GM18870 (cell line): Measurements from ENCODE around the gene MRPL20.
A peak's percentile ranks its signal among the peaks of the same experiment; 100 is the strongest.
"Not testable (repeated sequence)": the region's sequence is repeated elsewhere in the genome, so short reads cannot be mapped to it uniquely, and the experiment has no call there.

Source experiments
- ATAC-seq: cut with Tn5 transposase; IDR thresholded peaks from one replicate; pipeline ENCODE4 v1.9.1; 2021; ENCODE audit warnings: moderate library complexity; ENCODE audit not compliant: unreplicated experiment

Gene MRPL20

DNA sequence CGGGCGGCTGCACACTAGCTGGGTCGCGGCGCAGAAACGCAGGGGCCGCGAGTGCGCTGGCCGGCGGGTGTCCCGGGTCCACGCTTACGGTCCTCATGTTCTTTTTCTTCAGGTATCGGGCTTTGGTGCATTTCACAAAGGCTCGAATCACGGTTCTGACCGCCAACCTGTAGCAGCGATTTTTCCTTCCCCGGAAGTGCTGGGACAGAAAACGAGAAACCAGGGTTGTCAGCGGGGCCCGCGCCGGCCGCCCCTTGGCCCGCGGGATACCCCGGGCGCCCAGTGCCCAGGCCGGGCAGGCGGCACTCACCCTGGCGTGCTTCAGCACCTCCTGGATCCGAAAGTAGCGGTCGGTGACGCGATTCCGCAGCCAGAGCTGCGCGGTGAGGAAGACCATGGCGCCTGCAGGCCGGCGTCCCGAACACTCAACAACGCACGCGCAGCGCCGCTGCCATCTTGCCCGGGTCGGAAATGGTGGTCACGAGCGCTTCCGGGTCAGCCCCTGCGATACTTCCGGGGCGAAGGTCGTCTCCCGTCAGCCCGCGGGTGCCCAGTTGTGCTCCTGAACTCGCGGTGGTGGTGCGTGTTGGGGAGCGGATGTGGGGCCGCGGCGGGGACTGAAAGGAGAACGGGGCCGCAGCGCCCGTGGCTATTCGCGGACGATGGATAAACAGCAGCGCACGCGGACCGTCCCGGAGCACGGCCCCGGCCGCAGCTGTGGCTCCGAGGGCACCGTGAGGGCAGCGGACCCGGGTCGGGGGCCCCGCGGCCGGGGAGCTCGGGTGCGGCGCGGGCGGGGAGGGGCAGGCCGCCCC lies at the start of gene MRPL20:
MRPL20 (minus strand) TSS at position 473 of the 815 bp plus-strand sequence; CDS start at position 397, 76 bp downstream.
- peak; percentile 70 for ATAC-seq

DNA sequence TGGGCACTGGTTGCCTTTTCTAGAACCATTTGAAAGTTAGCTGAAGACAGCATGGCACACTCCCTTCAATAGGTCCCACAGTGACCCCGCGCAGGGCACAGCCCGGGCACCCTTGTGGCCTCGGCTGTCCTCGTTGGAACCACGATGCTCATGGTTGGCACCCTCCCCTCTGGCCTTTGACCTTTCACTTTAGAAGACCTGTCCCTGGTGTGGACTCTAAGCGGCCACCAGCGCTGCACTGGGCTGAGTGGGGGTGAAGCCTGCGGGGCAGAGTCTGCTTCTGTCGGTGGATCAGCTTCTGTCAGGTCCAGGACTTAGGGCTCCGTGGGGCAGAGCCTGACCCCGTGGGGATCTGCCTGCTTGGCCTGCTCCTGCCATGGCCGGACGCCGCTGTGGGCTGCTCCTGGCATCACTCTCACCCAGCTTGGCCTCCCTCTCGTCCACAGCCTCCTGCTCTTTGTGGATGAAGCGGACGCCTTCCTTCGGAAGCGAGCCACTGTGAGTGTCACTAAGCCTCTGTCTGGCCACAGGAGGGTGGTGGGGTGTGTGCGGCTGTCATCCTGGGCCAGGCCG lies 49.7 kb upstream of the MRPL20 start:
- ATAC-seq, result not testable (repeated sequence)

DNA sequence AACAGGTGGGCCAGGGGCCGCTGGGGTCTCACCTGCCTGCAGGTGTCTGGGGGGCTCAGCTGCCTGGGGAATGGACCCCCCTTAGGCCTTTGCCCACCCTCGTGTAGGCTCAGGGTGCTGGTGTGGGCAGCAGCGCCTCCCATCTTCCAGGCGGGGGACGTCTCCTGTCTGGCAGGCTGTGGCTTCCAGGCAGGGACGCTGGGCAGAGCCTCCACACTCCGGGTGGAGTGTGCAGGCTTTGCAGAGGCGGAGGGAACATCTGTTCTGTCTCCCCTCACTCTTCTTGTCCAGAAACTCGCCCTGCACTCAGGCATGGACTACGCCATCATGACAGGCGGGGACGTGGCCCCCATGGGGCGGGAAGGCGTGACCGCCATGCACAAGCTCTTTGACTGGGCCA lies 48.8 kb upstream of the MRPL20 start:
- not testable (repeated sequence) for ATAC-seq

DNA sequence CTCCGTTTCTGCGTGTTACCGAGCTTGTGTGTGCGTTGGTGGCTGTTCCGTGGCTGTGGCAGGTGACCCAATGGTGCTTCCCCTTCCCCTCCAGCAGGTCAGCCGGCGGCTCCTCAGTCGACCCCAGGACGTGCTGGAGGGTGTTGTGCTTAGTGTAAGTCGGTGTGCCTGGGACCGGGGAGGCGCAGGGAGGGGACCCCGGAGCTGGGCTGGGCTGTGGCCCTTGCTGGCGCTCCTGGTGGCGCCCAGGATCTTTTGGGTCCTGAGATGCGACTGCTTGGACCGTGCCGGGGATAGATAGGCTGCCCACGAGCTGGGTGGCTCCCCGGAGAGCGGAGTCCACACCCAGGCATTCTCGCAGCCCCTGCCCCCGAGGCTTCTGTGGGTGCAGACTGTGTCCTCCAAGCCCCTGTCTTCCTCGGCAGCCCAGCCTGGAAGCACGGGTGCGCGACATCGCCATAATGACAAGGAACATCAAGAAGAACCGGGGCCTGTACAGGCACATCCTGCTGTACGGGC lies 48.3 kb upstream of the MRPL20 start:
- ATAC-seq, result no peak

DNA sequence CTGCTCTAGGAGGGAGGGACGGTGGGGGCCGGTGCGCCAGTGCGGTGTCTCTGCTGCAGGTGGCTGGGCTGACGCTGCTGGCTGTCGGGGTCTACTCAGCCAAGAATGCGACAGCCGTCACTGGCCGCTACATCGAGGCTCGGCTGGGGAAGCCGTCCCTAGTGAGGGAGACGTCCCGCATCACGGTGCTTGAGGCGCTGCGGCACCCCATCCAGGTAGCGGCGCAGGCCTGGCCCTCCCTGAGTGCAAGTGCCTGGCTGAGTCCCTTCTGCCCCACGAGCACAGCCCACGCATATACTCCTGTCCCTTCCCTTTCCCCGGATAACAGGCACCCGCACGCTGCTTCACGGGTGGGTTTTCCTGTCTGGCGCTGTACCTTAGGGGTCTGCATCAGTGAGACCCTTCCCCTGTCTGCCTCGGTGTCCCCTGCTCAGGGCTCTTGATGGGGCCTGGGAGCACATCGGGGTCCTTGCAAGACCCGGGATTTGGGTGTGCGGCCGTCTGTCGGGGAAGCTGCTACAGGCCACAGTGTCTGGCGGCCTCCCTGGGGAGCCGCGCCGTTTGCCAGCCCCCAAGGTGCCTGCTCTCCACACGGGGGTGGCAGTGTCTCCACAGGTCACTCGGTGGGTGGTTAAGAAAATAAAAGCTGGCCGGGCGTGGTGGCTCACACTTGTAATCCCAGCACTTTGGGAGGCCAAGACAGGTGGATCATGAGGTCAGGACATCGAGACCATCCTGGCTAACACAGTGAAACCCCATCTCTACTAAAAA lies 47.4 kb upstream of the MRPL20 start:
- not testable (repeated sequence) for ATAC-seq

DNA sequence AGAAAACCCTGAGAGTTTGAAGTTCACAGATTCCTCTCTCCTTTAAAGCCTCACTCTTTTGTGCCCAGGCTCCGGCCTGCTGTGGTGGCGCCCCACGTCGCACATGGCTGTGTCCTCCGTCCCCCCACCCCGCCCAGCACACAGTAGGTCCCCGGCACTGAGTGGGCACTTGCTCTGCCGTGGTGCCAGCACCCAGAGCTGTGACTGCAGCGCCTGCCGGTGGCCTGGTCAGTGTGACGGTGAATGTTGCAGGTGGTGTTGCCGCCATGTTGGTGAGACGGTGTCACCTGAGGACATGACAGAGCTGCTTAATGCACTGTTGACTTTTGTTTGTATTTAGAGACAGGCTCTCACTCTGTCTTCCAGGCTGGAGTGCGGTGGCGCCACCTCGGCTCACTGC lies 45.8 kb upstream of the MRPL20 start:
- ATAC-seq, result no peak

DNA sequence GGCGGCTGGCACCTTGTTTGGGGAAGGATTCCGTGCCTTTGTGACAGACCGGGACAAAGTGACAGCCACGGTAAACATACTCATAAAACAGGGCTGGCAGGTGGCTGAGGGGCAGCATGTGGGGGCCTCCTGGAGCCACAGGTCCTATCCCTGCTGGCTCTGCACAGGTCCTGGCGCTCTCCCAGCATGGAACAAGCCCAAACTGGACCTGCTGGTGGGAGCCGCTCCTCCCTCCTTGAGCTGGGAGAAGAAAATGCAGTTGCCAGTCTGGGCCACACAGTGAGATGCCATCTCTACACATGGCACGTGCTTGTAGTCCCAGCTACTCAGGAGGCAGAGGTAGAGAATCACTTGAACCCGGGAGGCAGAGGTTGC lies 45.3 kb upstream of the MRPL20 start:
- not testable (repeated sequence) for ATAC-seq

DNA sequence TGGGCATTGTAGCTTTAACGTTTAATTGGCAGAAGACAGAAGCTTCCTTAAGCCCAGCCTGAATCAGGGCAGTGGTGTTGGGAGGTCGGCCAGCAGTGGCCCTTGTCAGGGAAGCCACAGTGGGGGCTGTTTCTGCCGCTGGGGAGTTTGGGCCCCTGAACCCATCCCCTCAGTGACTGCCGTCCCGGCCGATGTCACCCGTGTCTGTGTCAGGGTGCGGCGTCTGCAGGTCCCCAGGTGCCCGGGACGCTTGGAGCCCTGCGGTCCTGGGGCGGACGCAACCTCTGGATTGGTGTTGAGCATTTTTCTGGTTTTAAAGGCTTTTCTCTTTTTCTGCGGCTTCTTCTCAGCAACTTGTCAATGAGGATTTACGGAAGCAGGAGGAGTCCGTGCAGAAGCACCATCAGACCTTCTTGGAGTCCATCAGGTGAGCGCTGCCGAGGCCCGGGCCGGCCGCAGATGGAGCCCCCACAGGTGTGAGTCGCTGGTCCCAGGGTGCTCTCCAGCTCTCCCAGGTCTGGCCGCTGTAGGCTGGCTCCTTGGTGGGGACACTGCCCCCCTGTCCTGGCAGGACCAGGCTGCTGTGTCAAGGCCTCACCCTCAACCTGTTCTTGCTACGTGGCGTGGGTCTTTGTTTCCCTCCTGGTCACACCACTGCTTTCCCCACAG lies 44.7 kb upstream of the MRPL20 start:
- no peak for ATAC-seq

DNA sequence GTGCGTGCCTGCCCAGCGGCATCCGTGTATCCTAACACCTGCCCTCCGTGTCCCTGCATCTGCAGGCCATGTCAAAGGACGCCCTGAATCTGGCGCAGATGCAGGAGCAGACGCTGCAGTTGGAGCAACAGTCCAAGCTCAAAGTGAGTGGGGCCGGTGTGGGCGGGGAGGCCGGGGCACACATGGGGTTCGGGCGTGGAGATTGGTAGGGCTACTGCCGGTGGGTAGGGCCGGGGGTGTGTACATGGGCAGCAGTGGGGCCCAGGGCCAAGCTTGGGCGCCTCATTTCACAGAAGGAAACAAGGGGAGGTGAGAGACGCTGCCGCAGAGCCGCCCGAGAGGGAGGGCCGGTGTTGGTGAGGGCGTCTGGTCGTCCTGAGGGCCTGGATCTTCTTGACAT lies 43.5 kb upstream of the MRPL20 start:
- ATAC-seq, result not testable (repeated sequence)

DNA sequence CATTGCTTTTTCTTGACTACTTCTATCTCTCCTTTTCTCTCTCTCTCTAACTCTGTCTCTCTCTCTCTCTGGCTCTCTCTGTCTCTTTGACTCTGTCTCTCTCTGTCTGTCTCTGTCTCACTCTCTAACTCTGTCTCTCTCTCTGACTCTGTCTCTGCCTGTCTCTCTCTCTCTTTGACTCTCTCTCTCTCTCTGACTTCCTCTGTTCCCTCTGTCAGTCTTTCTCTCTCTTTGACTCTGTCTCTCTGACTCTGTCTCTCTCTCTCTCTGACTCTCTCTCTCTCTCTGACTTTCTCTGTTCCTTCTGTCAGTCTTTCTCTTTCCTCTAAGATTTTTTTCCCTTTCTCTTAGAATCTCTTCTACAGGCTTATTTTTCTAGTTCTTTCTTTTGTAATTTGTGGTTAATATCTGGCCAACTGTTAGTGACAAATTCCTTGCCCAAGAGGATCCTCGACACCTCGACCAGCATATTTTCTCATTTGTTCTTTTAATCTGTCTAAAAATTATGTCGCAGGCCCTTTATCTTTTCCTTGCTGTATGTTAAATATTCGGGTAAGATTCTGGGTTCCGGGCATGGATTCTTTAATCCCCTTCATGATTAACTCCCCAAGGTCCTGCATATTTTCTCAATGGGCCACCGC lies 42.1 kb upstream of the MRPL20 start, which contains the start of gene ATAD3C:
ATAD3C (plus strand) TSS at position 591 of the 641 bp plus-strand sequence. CDS start 995 bp downstream, outside the sequence.
- ATAC-seq, result no peak

DNA sequence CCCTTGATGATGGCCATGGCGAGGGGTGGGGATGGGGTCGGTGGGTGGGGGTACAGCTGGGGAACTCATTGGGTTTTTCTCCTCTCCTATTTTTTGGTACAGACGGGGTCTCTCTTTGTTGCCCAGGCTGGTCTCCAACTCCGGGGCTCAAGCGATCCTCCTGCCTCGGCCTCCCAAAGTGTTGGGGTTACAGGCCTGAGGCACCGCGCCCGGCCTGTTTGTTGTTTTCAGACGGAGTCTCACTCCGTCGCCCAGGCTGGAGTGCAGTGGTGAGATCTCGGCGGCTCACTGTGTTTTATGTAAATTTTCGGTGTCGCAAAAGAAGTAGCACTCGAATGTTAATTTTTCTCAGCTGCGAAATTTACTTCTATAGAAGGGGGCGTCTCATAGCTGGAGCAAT lies 39.5 kb upstream of the MRPL20 start:
- not testable (repeated sequence) for ATAC-seq

DNA sequence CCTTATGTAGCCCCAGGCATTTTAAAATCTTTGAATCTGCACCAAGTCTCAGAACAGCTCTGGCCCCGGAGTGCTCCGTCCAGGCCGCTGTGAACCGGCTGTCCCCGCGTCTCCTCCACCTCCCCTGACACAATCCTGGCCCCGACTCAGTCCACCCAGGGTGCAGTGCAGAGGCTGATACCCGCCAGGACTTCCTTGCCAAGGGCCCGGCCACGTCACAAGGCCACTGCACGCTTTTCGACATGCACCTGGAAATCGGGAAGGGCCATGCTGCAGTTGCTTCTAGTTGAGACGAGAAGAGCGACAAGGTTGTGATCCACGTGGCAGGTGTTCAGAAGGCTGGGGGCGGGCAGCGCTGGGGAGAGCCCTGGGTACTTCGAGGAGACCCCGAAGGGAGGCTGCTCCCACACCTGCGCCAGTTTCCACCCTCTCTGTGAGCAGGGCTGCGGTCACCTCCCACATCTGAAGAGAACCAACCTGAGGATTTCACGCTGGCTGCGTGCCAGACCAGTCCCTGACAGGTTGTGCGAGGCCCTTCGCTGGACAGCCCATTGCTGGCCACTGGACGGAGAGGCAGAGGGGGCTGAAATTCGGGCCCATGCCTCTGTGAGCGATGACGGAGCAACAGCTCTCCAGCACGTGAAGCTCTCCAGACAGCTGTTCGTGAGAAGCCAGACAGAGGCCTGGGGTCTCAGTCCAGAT lies 35.1 kb upstream of the MRPL20 start:
- no peak for ATAC-seq

DNA sequence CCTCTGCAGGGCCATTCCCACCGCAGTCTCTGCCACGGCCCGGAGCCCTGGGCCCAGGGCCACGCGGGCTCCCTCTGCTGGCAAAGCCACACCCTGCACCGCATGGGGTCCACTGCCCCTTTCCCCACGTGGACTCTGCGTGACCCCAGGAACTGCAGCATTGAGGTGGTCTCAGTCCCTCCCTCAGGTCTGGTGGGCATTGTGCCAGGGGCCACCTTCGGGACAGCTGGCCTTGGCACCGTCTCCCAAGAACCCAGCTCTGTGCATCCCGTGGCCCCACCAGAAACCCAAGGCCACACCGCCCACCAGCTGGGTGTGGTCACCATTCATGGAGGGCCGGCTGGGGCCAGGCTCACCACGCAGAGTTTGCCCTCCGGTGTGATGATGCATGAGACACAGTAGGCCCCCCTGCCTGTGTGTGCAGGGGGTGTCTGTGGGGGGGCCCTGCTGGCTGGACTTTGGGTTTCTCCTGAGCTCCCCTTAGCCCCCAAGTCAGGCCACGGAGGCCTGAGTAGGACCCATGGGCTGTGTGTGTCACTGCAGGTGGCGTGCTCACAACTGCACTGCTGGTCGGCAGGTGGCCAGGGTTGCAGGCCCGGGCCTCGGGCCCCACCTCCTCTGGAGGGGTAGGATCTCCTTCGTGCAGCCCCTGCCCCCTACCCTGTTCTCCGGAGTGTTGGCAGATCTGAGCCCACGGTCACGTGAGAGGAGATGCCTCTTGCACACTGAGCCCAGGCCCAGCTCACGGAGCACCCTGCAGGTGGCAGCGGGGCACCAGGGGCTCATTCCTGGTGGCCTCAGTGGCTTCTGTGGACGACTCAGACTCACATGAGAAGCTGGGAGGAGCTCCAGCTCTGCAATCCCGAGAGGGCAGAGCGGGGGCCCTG lies 34.2 kb upstream of the MRPL20 start:
- no peak for ATAC-seq

DNA sequence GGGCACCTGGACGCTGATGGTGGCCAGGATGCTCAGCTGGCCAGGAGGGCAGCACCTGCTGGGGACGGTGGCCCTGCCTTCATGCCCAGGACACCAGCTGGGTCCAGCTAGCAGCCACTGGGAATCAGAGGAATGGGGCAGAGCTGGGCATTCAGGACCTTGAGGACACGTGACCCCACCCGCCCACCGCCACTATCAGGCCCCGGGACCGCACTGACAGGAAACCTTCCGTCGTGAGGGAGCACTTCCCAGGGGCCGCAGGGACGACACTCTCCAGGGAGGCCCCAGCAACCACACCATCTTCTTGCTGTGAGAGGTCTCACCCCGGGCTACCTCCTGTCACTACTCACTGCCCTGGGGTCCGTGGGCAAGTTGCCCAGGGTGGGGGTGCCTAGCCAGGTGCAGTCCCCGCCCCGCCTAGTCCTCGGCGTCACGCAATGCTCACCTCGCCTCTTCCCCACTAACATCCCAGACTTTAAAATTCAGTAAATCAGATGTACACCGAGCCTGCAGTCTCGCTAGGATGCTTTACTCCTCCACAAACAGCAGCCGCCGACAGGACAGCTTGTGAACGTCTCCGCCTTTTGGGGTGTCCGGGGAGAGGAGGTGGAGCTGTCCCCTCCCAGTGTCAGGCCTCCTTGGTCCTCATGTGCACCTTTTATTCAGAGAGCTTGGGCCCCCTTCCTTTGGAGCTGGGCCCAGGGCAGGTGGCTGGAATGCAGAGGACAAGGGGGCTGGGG lies 33.3 kb upstream of the MRPL20 start:
- ATAC-seq, result no peak

DNA sequence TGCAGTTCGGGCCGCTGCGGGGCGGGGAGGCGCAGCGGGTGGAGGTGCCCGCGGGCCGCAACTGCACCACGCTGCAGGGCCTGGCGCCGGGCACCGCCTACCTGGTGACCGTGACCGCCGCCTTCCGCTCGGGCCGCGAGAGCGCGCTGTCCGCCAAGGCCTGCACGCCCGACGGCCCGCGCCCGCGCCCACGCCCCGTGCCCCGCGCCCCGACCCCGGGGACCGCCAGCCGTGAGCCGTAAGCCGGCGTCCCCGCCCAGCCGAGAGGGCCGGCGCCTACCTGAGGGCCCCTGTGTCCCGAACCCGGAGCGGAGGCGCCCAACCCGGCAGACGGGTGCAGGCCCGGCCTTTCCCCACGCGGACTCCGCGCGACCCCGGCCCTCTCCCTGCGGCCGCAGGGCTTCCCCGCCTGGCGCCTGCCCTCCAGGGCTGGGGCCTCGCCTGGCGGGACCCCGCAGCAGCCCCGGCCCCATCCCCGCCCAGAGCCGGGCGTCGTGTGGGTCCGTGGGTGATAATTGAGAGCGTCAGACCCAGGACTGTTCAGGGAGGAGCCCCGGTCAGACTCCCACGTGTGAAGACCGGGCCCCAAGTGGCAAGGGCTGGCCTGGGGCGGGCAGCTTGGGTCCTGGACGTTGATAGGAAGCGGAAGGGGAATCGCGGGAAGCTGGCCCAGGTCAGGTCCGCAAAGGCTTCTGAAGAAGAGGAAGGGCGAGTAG lies 32.6 kb upstream of the MRPL20 start:
- no peak for ATAC-seq

DNA sequence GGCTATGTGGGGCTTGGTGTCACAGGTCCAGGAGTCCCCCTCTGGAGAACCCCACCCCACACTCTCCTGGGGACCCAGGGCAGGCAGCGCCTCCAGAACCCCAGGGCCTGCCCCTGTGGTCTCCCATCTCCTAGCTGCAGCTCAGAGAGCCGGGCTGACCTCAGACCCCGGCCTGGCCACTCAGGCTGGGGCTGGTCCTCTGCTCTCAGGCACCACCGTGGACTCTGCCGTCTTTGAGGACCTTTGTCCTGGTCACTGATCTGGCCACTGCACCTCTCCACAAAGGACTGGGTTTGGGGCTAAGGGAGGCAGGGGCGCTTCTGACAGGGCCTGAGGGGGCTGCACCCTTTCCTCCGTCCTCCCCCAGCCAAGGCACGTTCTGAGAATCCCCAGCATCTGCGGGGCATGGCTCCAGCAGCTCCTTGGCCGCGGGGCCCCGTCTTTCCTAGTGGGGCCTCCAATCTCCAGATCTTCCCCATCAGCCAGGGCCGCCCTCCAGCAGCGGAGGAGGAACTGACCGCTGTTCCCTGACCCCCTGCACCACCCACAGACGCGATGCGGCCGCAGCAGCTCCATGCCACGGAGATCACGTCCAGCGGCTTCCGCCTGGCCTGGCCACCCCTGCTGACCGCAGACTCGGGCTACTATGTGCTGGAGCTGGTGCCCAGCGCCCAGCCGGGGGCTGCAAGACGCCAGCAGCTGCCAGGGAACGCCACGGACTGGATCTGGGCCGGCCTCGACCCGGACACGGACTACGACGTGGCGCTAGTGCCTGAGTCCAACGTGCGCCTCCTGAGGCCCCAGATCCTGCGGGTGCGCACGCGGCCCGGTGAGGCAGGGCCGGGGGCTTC lies 31.7 kb upstream of the MRPL20 start:
- ATAC-seq, result no peak
